Activated gamma-delta T cell (primary cell): ENCODE measurements around the gene ST6GALNAC2.

ENCODE experiments used
- DNase-seq: peaks from one replicate; lab custom pipeline; 2025; lab: John Stamatoyannopoulos, UW

The ST6GALNAC2 gene

GRCh38 chr17:76599694-76600460, 14.2 kb upstream of the ST6GALNAC2 start:
- DNase-seq = no peak

- no peak for DNase-seq
Measured at GRCh38 chr17:76598004-76598439, 12.4 kb upstream of the ST6GALNAC2 start.

GRCh38 chr17:76597156-76598003, 11.7 kb upstream of the ST6GALNAC2 start:
- no peak for DNase-seq

- no peak for DNase-seq
Measured at GRCh38 chr17:76594690-76595089, 9.0 kb upstream of the ST6GALNAC2 start.

- DNase-seq = no peak
Measured at GRCh38 chr17:76593959-76594358, 8.3 kb upstream of the ST6GALNAC2 start.

GRCh38 chr17:76593384-76593826, 7.7 kb upstream of the ST6GALNAC2 start:
- DNase-seq = no peak

- DNase-seq = no peak
Measured at GRCh38 chr17:76588182-76588581, 2.5 kb upstream of the ST6GALNAC2 start.

GRCh38 chr17:76586741-76587487, 1.3 kb upstream of the ST6GALNAC2 start:
- DNase-seq = no peak

GRCh38 chr17:76585033-76585648, 519 bp downstream of the ST6GALNAC2 start:
- no peak for DNase-seq

- DNase-seq = no peak
Measured at GRCh38 chr17:76584427-76585032, 1.1 kb downstream of the ST6GALNAC2 start.

GRCh38 chr17:76582660-76583059, 3.0 kb downstream of the ST6GALNAC2 start:
- DNase-seq = no peak

- DNase-seq = no peak
Measured at GRCh38 chr17:76581515-76581914, 4.1 kb downstream of the ST6GALNAC2 start.

- DNase-seq = no peak
Measured at GRCh38 chr17:76579281-76579680, 6.4 kb downstream of the ST6GALNAC2 start.

- no peak for DNase-seq
Measured at GRCh38 chr17:76578376-76578775, 7.3 kb downstream of the ST6GALNAC2 start.

- no peak for DNase-seq
Measured at GRCh38 chr17:76577876-76578275, 7.8 kb downstream of the ST6GALNAC2 start.

GRCh38 chr17:76576189-76576588, 9.5 kb downstream of the ST6GALNAC2 start:
- DNase-seq = no peak

- DNase-seq = no peak
Measured at GRCh38 chr17:76575570-76575969, 10.1 kb downstream of the ST6GALNAC2 start.

GRCh38 chr17:76574166-76574565, 11.5 kb downstream of the ST6GALNAC2 start:
- DNase-seq = no peak

- no peak for DNase-seq
Measured at GRCh38 chr17:76573096-76573495, 12.6 kb downstream of the ST6GALNAC2 start.

- no peak for DNase-seq
Measured at GRCh38 chr17:76572201-76572910, 13.3 kb downstream of the ST6GALNAC2 start.
